ENCODE data around the gene CCDC190. TPM values are rescaled to one million over a fixed set of nuclear protein-coding genes. Genes with fewer than 3 reads are reported as not detected.

CCDC190 gene
- total and polyA plus RNA-seq, 9 of the 15 experiments (the other 6 are each of a cell fraction or from before 2014, with no cell fraction given): not detected

DNA sequence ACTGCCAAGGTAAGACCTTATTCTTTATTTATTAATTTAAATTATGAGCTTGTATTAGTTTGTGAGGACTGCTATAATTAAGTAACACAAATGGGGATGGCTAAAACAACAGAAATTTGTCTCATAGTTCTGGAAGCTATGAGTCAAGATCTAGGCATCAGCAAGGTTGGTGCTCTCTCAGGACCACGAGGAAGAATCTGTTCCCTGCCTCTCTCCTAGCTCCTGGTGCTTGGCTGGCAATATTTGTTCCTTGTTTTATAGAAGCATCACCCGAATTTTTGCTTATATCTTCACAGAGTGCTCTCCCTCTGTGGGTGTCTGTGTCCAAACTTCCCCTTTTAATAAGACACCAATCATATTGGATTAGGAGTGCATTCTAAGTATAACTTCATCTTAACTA, 41.4 kb upstream of the CCDC190 start:
- no peak for FAIRE-seq
- intact Hi-C loops (cut with micrococcal nuclease): no loop called here
- CTCF ChIA-PET (ENCODE audit: low intra/inter-chr PET ratio): no interaction called here

More for the DNA sequence above, 41.4 kb upstream of the CCDC190 start:
- Histone ChIP-seq H3K27ac (ENCODE audit: extremely low read depth, low read depth, low read length) (no peak overlapping the region), H3K9ac (ENCODE audit: insufficient read depth in 1 of 2, low read depth in 2 of 2, low read length in 2 of 2) (no peak overlapping the region), H3K9me3 (replicated peaks; ENCODE audit: control insufficient read depth, insufficient read depth, low read depth, low read length) (no peaks in the 10 kb centered on the region), H3K27me3 (ENCODE audit: control insufficient read depth in 2 of 2, insufficient read depth in 2 of 2, low read length in 2 of 2) (no peaks in the 10 kb centered on the region; a peak in 2 of 5 replicates), H3K4me1 (replicated peaks in 1 of 2; ENCODE audit: control insufficient read depth in 2 of 2, insufficient read depth in 2 of 2, low read length in 2 of 2) (no peaks in the 10 kb centered on the region; a peak in 1 of 5 replicates), H3K4me3 (no peak overlapping the region), H3K79me2 (ENCODE audit: control insufficient read depth, insufficient read depth, low read length) (no peaks in the 10 kb centered on the region), H4K20me1 (replicated peaks; ENCODE audit: control insufficient read depth, insufficient read depth, low read length) (no peaks in the 10 kb centered on the region), H3K36me3 (ENCODE audit: control insufficient read depth, insufficient read depth, low read length) (no peaks in the 10 kb centered on the region), H3K9me1 (ENCODE audit: control insufficient read depth, insufficient read depth, low read length) (no peaks in the 10 kb centered on the region), H3K4me2 (ENCODE audit: insufficient read depth, low read length) (no peak overlapping the region), H2AFZ (ENCODE audit: low read depth, low read length) (no peak overlapping the region)
- 3% methylated on average over 2 of the region's 2 CpGs for WGBS (ENCODE audit: insufficient coverage, low coverage, missing lambda C conversion rate)
- BruUV-seq (replicated peaks): no TSS peak
- DNase-seq (ENCODE audit: extremely low read depth in 1 of 4, low spot score in 3 of 4): no peak
- ATAC-seq: no peak
- POLR2A ChIA-PET: interaction anchor here (1.5 kb wide), 1 partner anchor 9 kb away, joined by 3 read pairs; no protein-coding TSS in a partner anchor
- in situ Hi-C loops (cut with MboI): no loop called here
- TF ChIP-seq ZNF354B (CRISPR knock-in tag; IDR thresholded peaks at IDR 0.05) (no peak), TCF3 (CRISPR knock-in tag; IDR thresholded peaks at IDR 0.05) (no peak), GATA2 (CRISPR knock-in tag; IDR thresholded peaks at IDR 0.05) (no peak), ZNF408 (CRISPR knock-in tag; IDR thresholded peaks at IDR 0.05; ENCODE audit: low read depth) (no peak), SIRT6 (IDR thresholded peaks at IDR 0.05; ENCODE audit: low read depth, low read length) (no peak), ZNF184 (CRISPR knock-in tag; IDR thresholded peaks at IDR 0.05) (no peak), POU5F1 (IDR thresholded peaks at IDR 0.05; ENCODE audit: borderline replicate concordance, low read depth, low read length, partially characterized antibody) (no peak), SMARCA4 (IDR thresholded peaks at IDR 0.05) (no peak), POLR2H (tag; IDR thresholded peaks at IDR 0.05; ENCODE audit: low read depth) (no peak), MTA3 (IDR thresholded peaks at IDR 0.05; ENCODE audit: borderline replicate concordance) (no peak), ZNF324 (CRISPR knock-in tag; IDR thresholded peaks at IDR 0.05) (no peak), RBM15 (IDR thresholded peaks at IDR 0.05; ENCODE audit: insufficient read depth, low read length) (no peak), HLTF (IDR thresholded peaks at IDR 0.05) (no peak), FOSL1 (tag; conservative IDR thresholded peaks at IDR 0.05) (no peak), KDM1A (IDR thresholded peaks at IDR 0.05) (no peak)
- TF ChIP-seq, protein P1, sequence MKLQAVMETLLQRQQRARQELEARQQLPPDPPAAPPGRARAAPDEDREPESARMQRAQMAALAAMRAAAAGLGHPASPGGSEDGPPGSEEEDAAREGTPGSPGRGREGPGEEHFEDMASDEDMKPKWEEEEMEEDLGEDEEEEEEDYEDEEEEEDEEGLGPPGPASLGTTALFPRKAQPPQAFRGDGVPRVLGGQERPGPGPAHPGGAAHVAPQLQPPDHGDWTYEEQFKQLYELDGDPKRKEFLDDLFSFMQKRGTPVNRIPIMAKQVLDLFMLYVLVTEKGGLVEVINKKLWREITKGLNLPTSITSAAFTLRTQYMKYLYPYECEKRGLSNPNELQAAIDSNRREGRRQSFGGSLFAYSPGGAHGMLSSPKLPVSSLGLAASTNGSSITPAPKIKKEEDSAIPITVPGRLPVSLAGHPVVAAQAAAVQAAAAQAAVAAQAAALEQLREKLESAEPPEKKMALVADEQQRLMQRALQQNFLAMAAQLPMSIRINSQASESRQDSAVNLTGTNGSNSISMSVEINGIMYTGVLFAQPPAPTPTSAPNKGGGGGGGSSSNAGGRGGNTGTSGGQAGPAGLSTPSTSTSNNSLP (IDR thresholded peaks at IDR 0.05; ENCODE audit: borderline replicate concordance, low read depth, low read length): no peak
- TF ChIP-seq, protein P2, sequence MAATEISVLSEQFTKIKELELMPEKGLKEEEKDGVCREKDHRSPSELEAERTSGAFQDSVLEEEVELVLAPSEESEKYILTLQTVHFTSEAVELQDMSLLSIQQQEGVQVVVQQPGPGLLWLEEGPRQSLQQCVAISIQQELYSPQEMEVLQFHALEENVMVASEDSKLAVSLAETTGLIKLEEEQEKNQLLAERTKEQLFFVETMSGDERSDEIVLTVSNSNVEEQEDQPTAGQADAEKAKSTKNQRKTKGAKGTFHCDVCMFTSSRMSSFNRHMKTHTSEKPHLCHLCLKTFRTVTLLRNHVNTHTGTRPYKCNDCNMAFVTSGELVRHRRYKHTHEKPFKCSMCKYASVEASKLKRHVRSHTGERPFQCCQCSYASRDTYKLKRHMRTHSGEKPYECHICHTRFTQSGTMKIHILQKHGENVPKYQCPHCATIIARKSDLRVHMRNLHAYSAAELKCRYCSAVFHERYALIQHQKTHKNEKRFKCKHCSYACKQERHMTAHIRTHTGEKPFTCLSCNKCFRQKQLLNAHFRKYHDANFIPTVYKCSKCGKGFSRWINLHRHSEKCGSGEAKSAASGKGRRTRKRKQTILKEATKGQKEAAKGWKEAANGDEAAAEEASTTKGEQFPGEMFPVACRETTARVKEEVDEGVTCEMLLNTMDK (IDR thresholded peaks at IDR 0.05; ENCODE audit: borderline replicate concordance, insufficient read depth, low read depth, low read length, poor library complexity, severe bottlenecking): no peak
- TF ChIP-seq, protein P3, sequence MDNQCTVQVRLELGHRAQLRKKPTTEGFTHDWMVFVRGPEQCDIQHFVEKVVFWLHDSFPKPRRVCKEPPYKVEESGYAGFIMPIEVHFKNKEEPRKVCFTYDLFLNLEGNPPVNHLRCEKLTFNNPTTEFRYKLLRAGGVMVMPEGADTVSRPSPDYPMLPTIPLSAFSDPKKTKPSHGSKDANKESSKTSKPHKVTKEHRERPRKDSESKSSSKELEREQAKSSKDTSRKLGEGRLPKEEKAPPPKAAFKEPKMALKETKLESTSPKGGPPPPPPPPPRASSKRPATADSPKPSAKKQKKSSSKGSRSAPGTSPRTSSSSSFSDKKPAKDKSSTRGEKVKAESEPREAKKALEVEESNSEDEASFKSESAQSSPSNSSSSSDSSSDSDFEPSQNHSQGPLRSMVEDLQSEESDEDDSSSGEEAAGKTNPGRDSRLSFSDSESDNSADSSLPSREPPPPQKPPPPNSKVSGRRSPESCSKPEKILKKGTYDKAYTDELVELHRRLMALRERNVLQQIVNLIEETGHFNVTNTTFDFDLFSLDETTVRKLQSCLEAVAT (IDR thresholded peaks at IDR 0.05): no peak

Measured in K562 (cell line).